Gastrocnemius medialis (tissue), 4 donors: Measurements from ENCODE around the gene ZPR1.

ENCODE experiments used
- POLR2A ChIP-seq, 2 donors: fragments of 450-650 bp; IDR thresholded peaks; one replicate each; pipeline ENCODE4 v1.6.1; 2017; ENCODE audit warnings: antibody characterized with exemption in 2 of 2, mild to moderate bottlenecking in 2 of 2, moderate library complexity in 2 of 2
- TF ChIP-seq, protein P1 (sequence below), 5 experiments: fragments of 450-650 bp in 3 of 5; fragments of 200-600 bp in 2 of 5; sonication (generic) in 2 of 5; IDR thresholded peaks in 4 of 5; conservative IDR thresholded peaks in 1 of 5; 1 replicate in 4 of 5; 2 replicates in 1 of 5; pipeline ENCODE4 v1.5.1; 2016 to 2019; ENCODE audit warnings: antibody characterized with exemption in 5 of 5, mild to moderate bottlenecking in 3 of 5, moderate library complexity in 3 of 5

- TF ChIP-seq, protein P1, sequence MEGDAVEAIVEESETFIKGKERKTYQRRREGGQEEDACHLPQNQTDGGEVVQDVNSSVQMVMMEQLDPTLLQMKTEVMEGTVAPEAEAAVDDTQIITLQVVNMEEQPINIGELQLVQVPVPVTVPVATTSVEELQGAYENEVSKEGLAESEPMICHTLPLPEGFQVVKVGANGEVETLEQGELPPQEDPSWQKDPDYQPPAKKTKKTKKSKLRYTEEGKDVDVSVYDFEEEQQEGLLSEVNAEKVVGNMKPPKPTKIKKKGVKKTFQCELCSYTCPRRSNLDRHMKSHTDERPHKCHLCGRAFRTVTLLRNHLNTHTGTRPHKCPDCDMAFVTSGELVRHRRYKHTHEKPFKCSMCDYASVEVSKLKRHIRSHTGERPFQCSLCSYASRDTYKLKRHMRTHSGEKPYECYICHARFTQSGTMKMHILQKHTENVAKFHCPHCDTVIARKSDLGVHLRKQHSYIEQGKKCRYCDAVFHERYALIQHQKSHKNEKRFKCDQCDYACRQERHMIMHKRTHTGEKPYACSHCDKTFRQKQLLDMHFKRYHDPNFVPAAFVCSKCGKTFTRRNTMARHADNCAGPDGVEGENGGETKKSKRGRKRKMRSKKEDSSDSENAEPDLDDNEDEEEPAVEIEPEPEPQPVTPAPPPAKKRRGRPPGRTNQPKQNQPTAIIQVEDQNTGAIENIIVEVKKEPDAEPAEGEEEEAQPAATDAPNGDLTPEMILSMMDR (IDR thresholded peaks at IDR 0.05 in 4 of 5, conservative IDR thresholded peaks at IDR 0.05 in 1 of 5) = no peak
- TF ChIP-seq POLR2A (IDR thresholded peaks at IDR 0.05) = no peak
These were observed 44.0 kb upstream of the ZPR1 start for GRCh38 chr11:116831790-116832349.
